PFSK-1 (cell line): ENCODE data around the gene HDC.

Source experiments
- FOXP2 ChIP-seq: optimal IDR thresholded peaks from 2 replicates; pipeline ENCODE3; 2011; ENCODE audit warnings: borderline replicate concordance, control low read depth, inconsistent platforms; ENCODE audit not compliant: insufficient read depth; ENCODE audit errors: extremely low read length, extremely low read depth
- POLR2AphosphoS5 ChIP-seq: IDR thresholded peaks from 2 replicates; pipeline ENCODE4 v1.6.1; 2012; ENCODE audit warnings: low read depth, mild to moderate bottlenecking, control low read depth, low read length, moderate library complexity
- REST ChIP-seq, 2 experiments: IDR thresholded peaks; 2 replicates each; pipeline versions ENCODE4 v1.6.1 to v1.8.0; 2011 to 2012; ENCODE audit warnings: low read depth in 2 of 2, low read length in 2 of 2, control low read depth in 1 of 2, inconsistent platforms in 1 of 2, mild to moderate bottlenecking in 1 of 2, moderate library complexity in 1 of 2; ENCODE audit not compliant: insufficient read depth in 1 of 2
- SIN3A ChIP-seq: IDR thresholded peaks from 2 replicates; pipeline ENCODE4 v1.6.1; 2012; ENCODE audit warnings: mild to moderate bottlenecking, low read length, moderate library complexity, borderline replicate concordance; ENCODE audit not compliant: insufficient read depth
- TAF1 ChIP-seq: IDR thresholded peaks from 2 replicates; pipeline ENCODE4 v1.6.1; 2012; ENCODE audit warnings: low read length, control low read depth, borderline replicate concordance; ENCODE audit not compliant: insufficient read depth

The HDC gene

GRCh38 chr15:50206020-50206419 is 59.5 kb downstream of the HDC start:
- TF ChIP-seq SIN3A (no peak), REST (IDR thresholded peaks at IDR 0.05; ENCODE audit: insufficient read depth in 1 of 2, low read depth in 2 of 2, low read length in 2 of 2) (no peak), TAF1 (no peak), POLR2AphosphoS5 (no peak), FOXP2 (no peak)

- TF ChIP-seq REST (IDR thresholded peaks at IDR 0.05; ENCODE audit: insufficient read depth in 1 of 2, low read depth in 2 of 2, low read length in 2 of 2) (no peak), SIN3A (no peak), TAF1 (no peak), FOXP2 (no peak), POLR2AphosphoS5 (no peak)
Measured at GRCh38 chr15:50202003-50202402, 63.5 kb downstream of the HDC start.

- no peak for TF ChIP-seq FOXP2
Measured at GRCh38 chr15:50192926-50193620, 72.5 kb downstream of the HDC start.

GRCh38 chr15:50192164-50192563 is 73.4 kb downstream of the HDC start:
- TF ChIP-seq POLR2AphosphoS5 (no peak), FOXP2 (no peak), REST (IDR thresholded peaks at IDR 0.05; ENCODE audit: insufficient read depth in 1 of 2, low read depth in 2 of 2, low read length in 2 of 2) (no peak), TAF1 (no peak), SIN3A (no peak)
